MM.1S (cell line): ENCODE data around the gene EFNA4.

Experiments used
- DNase-seq: peaks from one replicate; pipeline ENCODE4 v3.0.0-alpha.2; 2015
- H2AFZ ChIP-seq: fragments of 300-600 bp; sonication (generic); 2 replicates; pipeline ENCODE4 v1.6.0; 2016; ENCODE audit warnings: antibody characterized with exemption, low read length
- H3F3A ChIP-seq: fragments of 300-600 bp; sonication (generic); 2 replicates; pipeline ENCODE4 v1.6.1; 2016; ENCODE audit warnings: mild to moderate bottlenecking, antibody characterized with exemption, low read length, moderate library complexity, mixed read lengths; ENCODE audit not compliant: insufficient read depth
- H3K27ac ChIP-seq: fragments of 300-600 bp; sonication (generic); 2 replicates; pipeline ENCODE4 v1.5.1; 2016; ENCODE audit warnings: mild to moderate bottlenecking, low read length
- H3K27me3 ChIP-seq: fragments of 300-600 bp; sonication (generic); replicated peaks from 2 replicates; pipeline ENCODE4 v1.6.0; 2016; ENCODE audit warnings: low read length; ENCODE audit not compliant: insufficient read depth
- H3K36me3 ChIP-seq: fragments of 300-600 bp; sonication (generic); replicated peaks from 2 replicates; pipeline ENCODE4 v1.6.1; 2016; ENCODE audit warnings: mild to moderate bottlenecking, low read length, mixed read lengths; ENCODE audit not compliant: insufficient read depth
- H3K4me1 ChIP-seq: fragments of 300-600 bp; sonication (generic); 2 replicates; pipeline ENCODE4 v1.6.1; 2016; ENCODE audit warnings: low read length, mixed read lengths
- H3K4me2 ChIP-seq: fragments of 300-600 bp; sonication (generic); 2 replicates; pipeline ENCODE4 v1.6.0; 2016; ENCODE audit warnings: low read depth, low read length
- H3K4me3 ChIP-seq: fragments of 300-600 bp; sonication (generic); 2 replicates; pipeline ENCODE4 v1.5.1; 2016; ENCODE audit warnings: low read length, mixed read lengths
- H3K79me2 ChIP-seq: fragments of 300-600 bp; sonication (generic); 2 replicates; pipeline ENCODE4 v1.6.1; 2016; ENCODE audit warnings: mixed run types, low read length, mixed read lengths
- H3K9ac ChIP-seq: fragments of 300-600 bp; sonication (generic); 2 replicates; pipeline ENCODE4 v1.6.1; 2016; ENCODE audit warnings: low read length, mixed read lengths
- H3K9me2 ChIP-seq: fragments of 300-600 bp; sonication (generic); replicated peaks from 2 replicates; pipeline ENCODE4 v1.6.1; 2016; ENCODE audit warnings: mild to moderate bottlenecking, low read length, mixed read lengths; ENCODE audit not compliant: insufficient read depth
- H3K9me3 ChIP-seq: fragments of 300-600 bp; sonication (generic); replicated peaks from 2 replicates; pipeline ENCODE4 v1.6.1; 2016; ENCODE audit warnings: mild to moderate bottlenecking, low read length, mixed read lengths; ENCODE audit not compliant: insufficient read depth
- H4K20me1 ChIP-seq: fragments of 300-600 bp; sonication (generic); 2 replicates; pipeline ENCODE4 v1.6.1; 2016; ENCODE audit warnings: mild to moderate bottlenecking, low read length, moderate library complexity, mixed read lengths; ENCODE audit not compliant: insufficient read depth
- EZH2 ChIP-seq: fragments of 300-600 bp; sonication (generic); optimal IDR thresholded peaks from 2 replicates; pipeline ENCODE3; 2017; ENCODE audit warnings: low read depth, mild to moderate bottlenecking, antibody characterized with exemption, low read length, mixed read lengths
- EZH2phosphoT487 ChIP-seq: fragments of 300-600 bp; sonication (generic); IDR thresholded peaks from 2 replicates; pipeline ENCODE4 v1.6.1; 2018; ENCODE audit warnings: antibody characterized with exemption, low read length
- TF ChIP-seq, protein P1 (sequence below): fragments of 300-600 bp; sonication (generic); IDR thresholded peaks from 2 replicates; pipeline ENCODE4 v1.5.1; 2016; ENCODE audit warnings: antibody characterized with exemption, low read length, mixed read lengths

The EFNA4 gene

DNA sequence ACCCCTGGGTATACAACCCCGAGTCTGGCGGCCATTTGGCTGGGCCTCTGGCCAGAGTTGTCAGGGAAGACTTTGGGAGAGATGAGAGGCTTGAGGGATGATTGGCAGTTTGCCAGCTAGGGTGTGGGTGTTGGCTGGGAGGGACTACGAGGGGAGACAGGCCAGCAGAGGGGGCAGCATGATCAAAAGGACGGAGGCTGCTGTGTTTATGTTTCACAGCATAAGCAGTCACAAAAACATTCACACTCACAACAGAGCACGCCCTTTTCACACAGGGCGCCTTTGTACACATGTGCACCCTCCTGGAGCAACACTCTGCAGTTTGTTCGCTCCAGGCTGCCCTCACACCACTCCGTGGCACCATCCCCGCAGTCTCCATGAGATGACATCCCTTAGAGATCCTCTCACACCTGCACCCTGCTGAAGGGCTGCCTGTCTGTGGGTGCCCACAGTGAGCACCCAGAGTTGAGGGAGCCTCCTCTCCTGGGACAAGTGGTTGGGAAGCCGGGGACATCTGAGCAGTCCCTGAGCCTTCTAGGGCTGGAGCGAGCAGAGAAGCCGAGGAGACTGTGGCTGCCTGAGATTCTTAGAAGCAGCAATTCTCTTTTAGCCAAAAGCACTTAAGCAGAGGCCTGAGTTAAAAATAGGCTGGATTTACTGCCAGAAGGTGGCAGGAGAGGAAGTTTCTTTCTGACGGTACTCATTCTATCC, 30.5 kb downstream of the EFNA4 start:
- H3K4me1 ChIP-seq: peaks cover 19% of the 10 kb centered on the region
- H3K9me3 ChIP-seq: no peaks in the 10 kb centered on the region
- H3K79me2 ChIP-seq: no peaks in the 10 kb centered on the region
- no peak overlapping the region for H3K4me3 ChIP-seq
- H3K36me3 ChIP-seq: no peaks in the 10 kb centered on the region
- peak; percentile 49 for DNase-seq
- no peak overlapping the region for H3K4me2 ChIP-seq
- H3K9me2 ChIP-seq: no peaks in the 10 kb centered on the region
- peak overlapping the region; percentile 16; the same call in 1 of the 2 replicates for H2AFZ ChIP-seq
- TF ChIP-seq EZH2 (no peak), EZH2phosphoT487 (no peak)
- TF ChIP-seq, protein P1, sequence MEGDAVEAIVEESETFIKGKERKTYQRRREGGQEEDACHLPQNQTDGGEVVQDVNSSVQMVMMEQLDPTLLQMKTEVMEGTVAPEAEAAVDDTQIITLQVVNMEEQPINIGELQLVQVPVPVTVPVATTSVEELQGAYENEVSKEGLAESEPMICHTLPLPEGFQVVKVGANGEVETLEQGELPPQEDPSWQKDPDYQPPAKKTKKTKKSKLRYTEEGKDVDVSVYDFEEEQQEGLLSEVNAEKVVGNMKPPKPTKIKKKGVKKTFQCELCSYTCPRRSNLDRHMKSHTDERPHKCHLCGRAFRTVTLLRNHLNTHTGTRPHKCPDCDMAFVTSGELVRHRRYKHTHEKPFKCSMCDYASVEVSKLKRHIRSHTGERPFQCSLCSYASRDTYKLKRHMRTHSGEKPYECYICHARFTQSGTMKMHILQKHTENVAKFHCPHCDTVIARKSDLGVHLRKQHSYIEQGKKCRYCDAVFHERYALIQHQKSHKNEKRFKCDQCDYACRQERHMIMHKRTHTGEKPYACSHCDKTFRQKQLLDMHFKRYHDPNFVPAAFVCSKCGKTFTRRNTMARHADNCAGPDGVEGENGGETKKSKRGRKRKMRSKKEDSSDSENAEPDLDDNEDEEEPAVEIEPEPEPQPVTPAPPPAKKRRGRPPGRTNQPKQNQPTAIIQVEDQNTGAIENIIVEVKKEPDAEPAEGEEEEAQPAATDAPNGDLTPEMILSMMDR: peak; percentile 52
- H3K9ac ChIP-seq: no peak overlapping the region
- peaks cover 26% of the 10 kb centered on the region for H3K27me3 ChIP-seq
- H4K20me1 ChIP-seq: no peaks in the 10 kb centered on the region
- H3F3A ChIP-seq: no peaks in the 10 kb centered on the region
- H3K27ac ChIP-seq: no peak overlapping the region

DNA sequence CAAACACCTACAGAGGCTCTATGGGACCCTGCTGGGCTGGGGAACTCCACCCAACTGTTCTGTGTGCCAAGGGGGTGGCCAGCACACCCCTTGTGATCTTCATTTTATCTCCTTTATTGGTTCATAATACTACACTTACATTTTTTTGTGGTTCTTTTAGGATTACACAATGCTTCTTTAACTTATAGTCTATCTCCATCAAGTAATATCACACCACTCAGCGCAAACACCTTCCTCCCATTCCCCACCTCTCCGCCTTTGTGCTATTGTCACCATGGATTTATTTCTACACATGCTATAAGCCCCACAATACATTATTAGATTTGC, 31.0 kb downstream of the EFNA4 start:
- DNase-seq: no peak
- no peaks in the 10 kb centered on the region for H4K20me1 ChIP-seq
- H2AFZ ChIP-seq: no peak overlapping the region
- no peaks in the 10 kb centered on the region for H3K79me2 ChIP-seq
- peaks cover 19% of the 10 kb centered on the region for H3K4me1 ChIP-seq
- H3K4me2 ChIP-seq: no peak overlapping the region
- H3K9me3 ChIP-seq: no peaks in the 10 kb centered on the region
- peaks cover 26% of the 10 kb centered on the region for H3K27me3 ChIP-seq
- no peak overlapping the region for H3K27ac ChIP-seq
- H3K4me3 ChIP-seq: no peak overlapping the region
- no peaks in the 10 kb centered on the region for H3K9me2 ChIP-seq
- no peaks in the 10 kb centered on the region for H3F3A ChIP-seq
- no peak overlapping the region for H3K9ac ChIP-seq
- H3K36me3 ChIP-seq: no peaks in the 10 kb centered on the region
- TF ChIP-seq, protein P1: no peak
- TF ChIP-seq EZH2phosphoT487: no peak
- TF ChIP-seq EZH2: no peak

DNA sequence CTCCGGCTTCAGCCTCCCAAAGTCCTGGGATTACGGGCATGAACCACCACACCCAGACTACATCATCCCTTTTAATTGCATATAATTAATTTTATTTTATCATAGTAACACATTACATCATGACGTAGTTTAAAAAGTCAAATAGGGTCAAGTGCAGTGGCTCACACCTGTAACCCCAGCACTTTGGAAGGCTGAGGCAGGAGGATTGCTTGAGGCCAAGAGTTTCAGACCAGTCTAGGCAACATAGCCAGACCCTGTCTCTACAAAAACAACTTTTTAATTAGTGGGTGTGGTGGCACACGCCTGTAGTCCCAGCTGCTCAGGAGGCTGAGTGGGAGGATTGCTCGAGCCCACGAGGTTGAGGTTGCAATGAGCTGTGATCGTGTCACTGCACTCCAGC, 35.8 kb downstream of the EFNA4 start:
- Histone ChIP-seq H3F3A (no peaks in the 10 kb centered on the region), H2AFZ (no peak overlapping the region), H3K79me2 (no peaks in the 10 kb centered on the region), H3K4me1 (peaks cover 4% of the 10 kb centered on the region), H3K27me3 (peaks cover 31% of the 10 kb centered on the region), H3K36me3 (no peaks in the 10 kb centered on the region), H4K20me1 (no peaks in the 10 kb centered on the region), H3K4me2 (no peak overlapping the region), H3K9ac (no peak overlapping the region), H3K9me2 (no peaks in the 10 kb centered on the region), H3K9me3 (no peaks in the 10 kb centered on the region), H3K27ac (no peak overlapping the region), H3K4me3 (no peak overlapping the region)
- no peak for DNase-seq
- TF ChIP-seq, protein P1: no peak
- TF ChIP-seq EZH2 (no peak), EZH2phosphoT487 (no peak)
